WTC11 (cell line): ENCODE data around the gene FAM32A. TPM values are rescaled to one million over a fixed set of nuclear protein-coding genes. Genes with fewer than 3 reads are reported as not detected.
A peak's percentile ranks its signal among the peaks of the same experiment; 100 is the strongest.

Experiments used
- ATAC-seq: fragments of 200-7000 bp; cut with Tn5 transposase; 2 replicates; pipeline ENCODE4 v1.10.0; 2021; ENCODE audit warnings: mild to moderate bottlenecking, moderate library complexity
- CTCF ChIA-PET: fragments of 300-600 bp; sonication (Branson Sonifier 250); formaldehyde crosslinking; loops from one replicate; lab custom pipeline; 2021; ENCODE audit warnings: antibody characterized with exemption; lab: Charles Lee
- POLR2A ChIA-PET: fragments of 350-600 bp; sonication (Branson Sonifier 250); formaldehyde crosslinking; loops from one replicate; lab custom pipeline; 2021; ENCODE audit warnings: antibody characterized with exemption; lab: Charles Lee
- DNase-seq: peaks from one replicate; pipeline ENCODE4 v3.0.0; 2021; ENCODE audit warnings: low spot score
- H3K27ac Mint-ChIP-seq: 2 replicates; pipeline ENCODE4 v1.8.0; 2021; ENCODE audit warnings: mixed read lengths
- H3K27me3 Mint-ChIP-seq: 2 replicates; pipeline ENCODE4 v1.8.0; 2021; ENCODE audit warnings: low read depth, mild to moderate bottlenecking, moderate library complexity, mixed read lengths
- H3K36me3 Mint-ChIP-seq: 2 replicates; pipeline ENCODE4 v1.8.0; 2021; ENCODE audit warnings: mixed read lengths
- H3K4me1 Mint-ChIP-seq: 2 replicates; pipeline ENCODE4 v1.8.0; 2022; ENCODE audit warnings: mixed read lengths
- H3K4me3 Mint-ChIP-seq: 2 replicates; pipeline ENCODE4 v1.8.0; 2021; ENCODE audit warnings: mild to moderate bottlenecking, moderate library complexity, mixed read lengths
- H3K9me3 Mint-ChIP-seq: 2 replicates; pipeline ENCODE4 v1.8.0; 2021; ENCODE audit warnings: mixed read lengths
- AR ChIP-seq: fragments of 250-450 bp; sonication (Bioruptor Pico); IDR thresholded peaks from 2 replicates; pipeline ENCODE4 v1.9.0; 2021; ENCODE audit warnings: mild to moderate bottlenecking
- CREB1 ChIP-seq: sonication (generic); formaldehyde crosslinking; IDR thresholded peaks from 2 replicates; pipeline ENCODE4 v1.8.0; 2023; ENCODE audit warnings: mild to moderate bottlenecking, missing genetic modification reagents
- CTCF ChIP-seq: fragments of 200-600 bp; IDR thresholded peaks from 2 replicates; pipeline ENCODE4 v1.8.0; 2022; ENCODE audit warnings: antibody characterized with exemption
- ETV6 ChIP-seq: sonication (generic); formaldehyde crosslinking; IDR thresholded peaks from 2 replicates; pipeline ENCODE4 v1.8.1; 2022; ENCODE audit warnings: mild to moderate bottlenecking, missing genetic modification reagents
- FOXJ3 ChIP-seq: sonication (generic); formaldehyde crosslinking; IDR thresholded peaks from 2 replicates; pipeline ENCODE4 v1.9.0; 2021; ENCODE audit warnings: missing genetic modification reagents, mild to moderate bottlenecking, borderline replicate concordance
- IRF1 ChIP-seq: sonication (generic); formaldehyde crosslinking; IDR thresholded peaks from 2 replicates; pipeline ENCODE4 v1.8.0; 2023; ENCODE audit warnings: missing genetic modification reagents
- JAZF1 ChIP-seq: fragments of 250-450 bp; sonication (Bioruptor Pico); IDR thresholded peaks from 2 replicates; pipeline ENCODE4 v1.9.0; 2021; ENCODE audit warnings: moderate library complexity, mild to moderate bottlenecking, inconsistent platforms
- MXD4 ChIP-seq: fragments of 250-450 bp; sonication (Bioruptor Pico); IDR thresholded peaks from 2 replicates; pipeline ENCODE4 v1.8.0; 2021; ENCODE audit warnings: mild to moderate bottlenecking, moderate library complexity, borderline replicate concordance
- MYBL2 ChIP-seq: sonication (generic); formaldehyde crosslinking; IDR thresholded peaks from 2 replicates; pipeline ENCODE4 v1.8.1; 2023; ENCODE audit warnings: mild to moderate bottlenecking, moderate library complexity, missing genetic modification reagents
- NFE2L1 ChIP-seq: sonication (generic); formaldehyde crosslinking; IDR thresholded peaks from 2 replicates; pipeline ENCODE4 v1.8.1; 2023; ENCODE audit warnings: missing genetic modification reagents
- SP1 ChIP-seq: sonication (generic); formaldehyde crosslinking; conservative IDR thresholded peaks from 2 replicates; pipeline ENCODE4 v1.8.1; 2022; ENCODE audit warnings: missing genetic modification reagents
- TCF7 ChIP-seq: sonication (generic); formaldehyde crosslinking; IDR thresholded peaks from 2 replicates; pipeline ENCODE4 v1.8.0; 2022; ENCODE audit warnings: mild to moderate bottlenecking, low read depth, missing genetic modification reagents, moderate library complexity
- TEAD4 ChIP-seq: sonication (generic); formaldehyde crosslinking; IDR thresholded peaks from 2 replicates; pipeline ENCODE4 v1.8.0; 2022; ENCODE audit warnings: mild to moderate bottlenecking, missing genetic modification reagents
- TP53 ChIP-seq: sonication (generic); formaldehyde crosslinking; IDR thresholded peaks from 2 replicates; pipeline ENCODE4 v1.8.1; 2023; ENCODE audit warnings: mild to moderate bottlenecking, missing genetic modification reagents
- ZBTB43 ChIP-seq: sonication (generic); formaldehyde crosslinking; IDR thresholded peaks from 2 replicates; pipeline ENCODE4 v1.8.1; 2023; ENCODE audit warnings: mild to moderate bottlenecking, missing genetic modification reagents
- ZMAT4 ChIP-seq: fragments of 250-450 bp; sonication (Bioruptor Pico); IDR thresholded peaks from 2 replicates; pipeline ENCODE4 v1.9.0; 2021; ENCODE audit warnings: mild to moderate bottlenecking
- ZNF138 ChIP-seq: sonication (generic); formaldehyde crosslinking; conservative IDR thresholded peaks from 2 replicates; pipeline ENCODE4 v1.8.1; 2022; ENCODE audit warnings: mild to moderate bottlenecking, moderate library complexity, missing genetic modification reagents
- ZNF396 ChIP-seq: fragments of 250-450 bp; sonication (Bioruptor Pico); IDR thresholded peaks from 2 replicates; pipeline ENCODE4 v1.8.0; 2021; ENCODE audit warnings: mild to moderate bottlenecking, moderate library complexity, borderline replicate concordance
- ZNF416 ChIP-seq: fragments of 250-450 bp; sonication (Bioruptor Pico); IDR thresholded peaks from 2 replicates; pipeline ENCODE4 v1.9.0; 2021; ENCODE audit warnings: mild to moderate bottlenecking, inconsistent platforms
- ZNF532 ChIP-seq: fragments of 250-450 bp; sonication (Bioruptor Pico); IDR thresholded peaks from 2 replicates; pipeline ENCODE4 v1.9.0; 2021; ENCODE audit warnings: mild to moderate bottlenecking, borderline replicate concordance
- ZSCAN18 ChIP-seq: fragments of 250-450 bp; sonication (Bioruptor Pico); IDR thresholded peaks from 2 replicates; pipeline ENCODE4 v2.1.2; 2022; ENCODE audit warnings: mild to moderate bottlenecking, moderate library complexity
- total RNA-seq: library from RNA; stranded (reverse); gene quantifications from 3 replicates; pipeline ENCODE4 v1.2.3, GENCODE V29; 2021

The FAM32A gene
- total RNA-seq, 1 experiment from 2014 or later, result 62.2 TPM

- Mint-ChIP-seq H3K4me1 (no peaks in the 10 kb centered on the region), H3K9me3 (no peaks in the 10 kb centered on the region), H3K27me3 (no peaks in the 10 kb centered on the region; the same call in 1 of the 2 replicates), H3K36me3 (peaks cover 5% of the 10 kb centered on the region; the same call in 1 of the 2 replicates), H3K4me3 (no peak overlapping the region), H3K27ac (no peak overlapping the region)
- ChIA-PET CTCF (interaction anchor here (0.6 to 1.1 kb wide), 2 partner anchors 14 to 144 kb away, joined by 3 to 5 read pairs; no protein-coding TSS in a partner anchor), POLR2A (no interaction called here)
- DNase-seq (no peak), ATAC-seq (peak; percentile 51; the same call in 1 of the 2 replicates)
- no peak for TF ChIP-seq MYBL2
- TF ChIP-seq TEAD4, result no peak
- TF ChIP-seq ZNF396 (CRISPR knock-in tag), result no peak
- no peak for TF ChIP-seq FOXJ3 (CRISPR knock-in tag)
- no peak for TF ChIP-seq ZNF138 (CRISPR knock-in tag)
- TF ChIP-seq AR (CRISPR knock-in tag), result no peak
- no peak for TF ChIP-seq JAZF1 (CRISPR knock-in tag)
- TF ChIP-seq CTCF, result no peak
- no peak for TF ChIP-seq ZBTB43 (CRISPR knock-in tag)
- TF ChIP-seq ZSCAN18 (CRISPR knock-in tag), result no peak
- no peak for TF ChIP-seq MXD4 (CRISPR knock-in tag)
- TF ChIP-seq TCF7, result no peak
- no peak for TF ChIP-seq ETV6 (CRISPR knock-in tag)
- TF ChIP-seq IRF1, result no peak
Observed at GRCh38 chr19:16232568-16232967, 47.4 kb downstream of the FAM32A start.

GRCh38 chr19:16233081-16233776, 48.0 kb downstream of the FAM32A start:
- H3K27me3 Mint-ChIP-seq, result no peaks in the 10 kb centered on the region; the same call in 1 of the 2 replicates
- ChIA-PET POLR2A (no interaction called here), CTCF (interaction anchor here (1.1 kb wide), 2 partner anchors 144 to 150 kb away, joined by 4 to 5 read pairs; no protein-coding TSS in a partner anchor)
- ATAC-seq (no peak), DNase-seq (no peak)
- H3K4me1 Mint-ChIP-seq, result no peaks in the 10 kb centered on the region
- H3K4me3 Mint-ChIP-seq, result no peak overlapping the region
- H3K27ac Mint-ChIP-seq, result no peak overlapping the region; the same call in 1 of the 2 replicates
- peaks cover 5% of the 10 kb centered on the region; the same call in 1 of the 2 replicates for H3K36me3 Mint-ChIP-seq
- no peaks in the 10 kb centered on the region for H3K9me3 Mint-ChIP-seq
- no peak for TF ChIP-seq NFE2L1
- no peak for TF ChIP-seq SP1 (CRISPR knock-in tag)
- TF ChIP-seq TP53 (CRISPR knock-in tag), result no peak
- TF ChIP-seq ZMAT4 (CRISPR knock-in tag), result no peak
- TF ChIP-seq FOXJ3 (CRISPR knock-in tag), result no peak
- TF ChIP-seq CREB1 (CRISPR knock-in tag), result no peak
- no peak for TF ChIP-seq ZNF416 (CRISPR knock-in tag)
- no peak for TF ChIP-seq ZNF532 (CRISPR knock-in tag)
